Breast epithelium (tissue), 4 donors: ENCODE data around the gene TGM2. TPM values are rescaled to one million over a fixed set of nuclear protein-coding genes. Genes with fewer than 3 reads are reported as not detected.

Source experiments
- DNase-seq, 2 donors: peaks; one replicate each; pipeline ENCODE4 v3.0.0-alpha.2; 2019; ENCODE audit warnings: low spot score in 2 of 2
- H3K27ac ChIP-seq, 2 donors: fragments of 200-600 bp; sonication (generic) in 1 of 2; one replicate each; pipeline ENCODE4 v1.5.1; 2016 to 2019; ENCODE audit warnings: mild to moderate bottlenecking in 1 of 2
- H3K27me3 ChIP-seq, 2 donors: fragments of 200-600 bp; sonication (generic) in 1 of 2; one replicate each; pipeline versions ENCODE4 v1.5.1 to v1.6.0; 2017 to 2019; ENCODE audit warnings: control low read depth in 1 of 2, mild to moderate bottlenecking in 1 of 2
- H3K36me3 ChIP-seq: fragments of 200-600 bp; one replicate; pipeline ENCODE4 v1.5.1; 2019
- H3K4me1 ChIP-seq, 2 donors: fragments of 200-600 bp; sonication (generic); one replicate each; pipeline ENCODE4 v1.5.1; 2016 to 2019; ENCODE audit warnings: control low read depth in 1 of 2
- H3K4me3 ChIP-seq, 3 donors: fragments of 200-600 bp; sonication (generic); 1 replicate in 2 of 3; 2 replicates in 1 of 3; pipeline ENCODE4 v1.5.1; 2016 to 2019; ENCODE audit warnings: mild to moderate bottlenecking in 3 of 3, moderate library complexity in 2 of 3
- H3K9me3 ChIP-seq, 2 donors: fragments of 200-600 bp; sonication (generic) in 1 of 2; one replicate each; pipeline ENCODE4 v1.5.1; 2016 to 2019; ENCODE audit warnings: control low read depth in 1 of 2
- POLR2A ChIP-seq: fragments of 450-650 bp; IDR thresholded peaks from one replicate; pipeline ENCODE4 v1.6.1; 2016; ENCODE audit warnings: antibody characterized with exemption, mild to moderate bottlenecking, moderate library complexity
- POLR2AphosphoS5 ChIP-seq, 3 donors: sonication (generic); formaldehyde crosslinking; IDR thresholded peaks; one replicate each; pipeline ENCODE4 v1.6.1; 2017; ENCODE audit warnings: antibody characterized with exemption in 3 of 3
- intact Hi-C: fragments of 100-400 bp; cut with DNase I; formaldehyde crosslinking; loops from one replicate; pipeline ENCODE4 v1.15.1; 2023; ENCODE audit warnings: low total_unique reads
- total RNA-seq, 3 donors: library from RNA; depleted of rRNA; stranded (reverse); fragments of >200 nt; gene quantifications; one replicate each; pipeline ENCODE4 v1.1.0, GENCODE V29; 2016
- TF ChIP-seq, protein P1 (sequence below), 3 donors: fragments of 450-650 bp; IDR thresholded peaks; one replicate each; pipeline ENCODE4 v1.5.1; 2016 to 2017; ENCODE audit warnings: antibody characterized with exemption in 3 of 3, mild to moderate bottlenecking in 3 of 3, moderate library complexity in 3 of 3

TGM2 gene
- total RNA-seq, 3 donors from 2014 or later: 10.7 to 44.9 (median 15.2) TPM

DNA sequence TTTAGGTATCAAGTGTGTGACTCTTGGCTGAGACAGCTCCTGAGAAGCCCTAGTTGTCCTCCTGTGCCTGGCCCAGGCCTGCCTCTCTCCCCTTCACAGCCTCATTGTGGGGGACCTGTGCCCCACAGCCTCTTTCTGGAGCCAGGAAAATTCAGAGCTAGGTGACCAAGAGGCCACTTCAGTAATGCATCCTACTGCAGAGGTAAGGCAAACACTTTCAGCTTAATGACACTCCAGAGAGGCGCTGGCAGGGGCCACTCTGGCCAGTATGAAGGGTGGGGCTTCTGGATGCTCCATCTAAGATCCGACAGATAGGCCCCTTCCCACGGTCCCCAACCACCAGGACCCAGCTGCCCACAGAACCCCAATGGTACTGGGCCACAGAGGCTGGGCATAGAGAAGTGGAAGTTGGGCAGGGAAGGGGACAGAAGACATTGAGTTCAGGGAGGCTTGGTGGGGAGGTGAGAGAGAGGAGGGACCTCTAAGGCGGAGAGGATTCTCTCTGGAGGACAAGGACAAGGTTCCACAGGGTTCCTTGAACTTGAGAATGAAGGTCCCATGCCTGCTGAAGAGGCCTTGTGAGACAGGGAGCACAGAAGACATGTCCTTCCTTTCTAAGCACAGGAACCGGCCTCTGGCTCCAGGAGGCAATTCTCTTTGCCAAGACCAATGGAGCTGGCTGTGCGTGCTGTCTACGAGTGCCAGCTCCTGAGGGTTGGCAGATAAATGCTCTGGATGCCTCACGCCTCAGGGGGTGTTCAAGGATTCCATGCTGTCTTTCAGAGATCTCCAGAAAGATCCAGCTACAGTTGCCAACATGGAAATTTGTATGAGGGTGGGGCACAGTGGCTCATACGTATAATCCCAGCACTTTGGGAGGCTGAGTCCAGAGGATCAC lies 46.4 kb upstream of the TGM2 start:
- H3K27ac ChIP-seq: no peak overlapping the region
- TF ChIP-seq, protein P1, sequence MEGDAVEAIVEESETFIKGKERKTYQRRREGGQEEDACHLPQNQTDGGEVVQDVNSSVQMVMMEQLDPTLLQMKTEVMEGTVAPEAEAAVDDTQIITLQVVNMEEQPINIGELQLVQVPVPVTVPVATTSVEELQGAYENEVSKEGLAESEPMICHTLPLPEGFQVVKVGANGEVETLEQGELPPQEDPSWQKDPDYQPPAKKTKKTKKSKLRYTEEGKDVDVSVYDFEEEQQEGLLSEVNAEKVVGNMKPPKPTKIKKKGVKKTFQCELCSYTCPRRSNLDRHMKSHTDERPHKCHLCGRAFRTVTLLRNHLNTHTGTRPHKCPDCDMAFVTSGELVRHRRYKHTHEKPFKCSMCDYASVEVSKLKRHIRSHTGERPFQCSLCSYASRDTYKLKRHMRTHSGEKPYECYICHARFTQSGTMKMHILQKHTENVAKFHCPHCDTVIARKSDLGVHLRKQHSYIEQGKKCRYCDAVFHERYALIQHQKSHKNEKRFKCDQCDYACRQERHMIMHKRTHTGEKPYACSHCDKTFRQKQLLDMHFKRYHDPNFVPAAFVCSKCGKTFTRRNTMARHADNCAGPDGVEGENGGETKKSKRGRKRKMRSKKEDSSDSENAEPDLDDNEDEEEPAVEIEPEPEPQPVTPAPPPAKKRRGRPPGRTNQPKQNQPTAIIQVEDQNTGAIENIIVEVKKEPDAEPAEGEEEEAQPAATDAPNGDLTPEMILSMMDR (IDR thresholded peaks at IDR 0.05): no peak
- TF ChIP-seq POLR2A: no peak
- no peak for TF ChIP-seq POLR2AphosphoS5 (IDR thresholded peaks at IDR 0.05)
- no peak for DNase-seq
- H3K4me3 ChIP-seq: no peak overlapping the region
- no peaks in the 10 kb centered on the region for H3K9me3 ChIP-seq
- no peaks in the 10 kb centered on the region for H3K4me1 ChIP-seq
- no peaks in the 10 kb centered on the region for H3K27me3 ChIP-seq
- no peaks in the 10 kb centered on the region for H3K36me3 ChIP-seq
- intact Hi-C loops: no loop called here

- H3K27ac ChIP-seq: no peak overlapping the region
- H3K27me3 ChIP-seq: no peaks in the 10 kb centered on the region
- no peaks in the 10 kb centered on the region for H3K36me3 ChIP-seq
- TF ChIP-seq POLR2AphosphoS5 (IDR thresholded peaks at IDR 0.05) (no peak), POLR2A (no peak)
- TF ChIP-seq, protein P1 (IDR thresholded peaks at IDR 0.05): no peak
- H3K9me3 ChIP-seq: no peaks in the 10 kb centered on the region
- intact Hi-C loops: no loop called here
- no peak for DNase-seq
- H3K4me1 ChIP-seq: no peaks in the 10 kb centered on the region
- no peak overlapping the region for H3K4me3 ChIP-seq
Measured at GRCh38 chr20:38210741-38211140, 45.7 kb upstream of the TGM2 start.

DNA sequence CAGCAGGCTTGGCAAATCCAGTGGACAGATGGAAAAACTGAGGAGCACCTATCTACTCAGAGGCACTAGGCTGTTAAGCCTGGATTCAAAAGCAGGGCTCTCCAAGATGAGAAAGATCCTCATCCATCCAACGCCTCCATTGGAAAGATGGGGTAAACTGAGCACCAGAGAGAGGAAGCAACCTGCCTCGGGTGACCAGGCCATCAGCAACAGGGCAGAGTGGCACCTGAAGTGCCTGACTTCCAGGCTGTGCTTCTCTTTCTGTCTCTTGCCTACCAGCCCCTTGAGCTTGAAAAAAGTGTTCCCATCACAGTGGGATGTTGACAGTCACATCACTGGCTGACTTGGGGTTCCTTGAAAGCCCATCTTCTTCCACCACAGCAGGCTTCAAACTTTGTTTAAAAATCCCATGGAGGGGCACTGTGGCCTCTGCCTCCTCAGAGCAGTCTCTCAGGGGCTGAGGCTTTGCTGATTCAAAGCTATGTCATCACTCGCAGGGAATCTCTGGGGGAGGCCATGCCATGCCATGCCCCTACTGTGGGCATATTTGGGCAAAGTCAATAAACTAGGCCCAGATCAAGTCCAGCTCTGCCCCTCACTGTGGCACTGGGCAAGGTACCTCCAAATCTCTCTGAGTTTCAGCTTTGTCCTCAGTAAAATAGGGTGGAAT lies 44.8 kb upstream of the TGM2 start:
- Histone ChIP-seq H3K9me3 (no peaks in the 10 kb centered on the region), H3K4me1 (no peaks in the 10 kb centered on the region), H3K27ac (no peak overlapping the region), H3K36me3 (no peaks in the 10 kb centered on the region), H3K27me3 (no peaks in the 10 kb centered on the region), H3K4me3 (no peak overlapping the region)
- DNase-seq: no peak
- TF ChIP-seq, protein P1 (IDR thresholded peaks at IDR 0.05): no peak
- no peak for TF ChIP-seq POLR2A
- no peak for TF ChIP-seq POLR2AphosphoS5 (IDR thresholded peaks at IDR 0.05)
- intact Hi-C loops: no loop called here

DNA sequence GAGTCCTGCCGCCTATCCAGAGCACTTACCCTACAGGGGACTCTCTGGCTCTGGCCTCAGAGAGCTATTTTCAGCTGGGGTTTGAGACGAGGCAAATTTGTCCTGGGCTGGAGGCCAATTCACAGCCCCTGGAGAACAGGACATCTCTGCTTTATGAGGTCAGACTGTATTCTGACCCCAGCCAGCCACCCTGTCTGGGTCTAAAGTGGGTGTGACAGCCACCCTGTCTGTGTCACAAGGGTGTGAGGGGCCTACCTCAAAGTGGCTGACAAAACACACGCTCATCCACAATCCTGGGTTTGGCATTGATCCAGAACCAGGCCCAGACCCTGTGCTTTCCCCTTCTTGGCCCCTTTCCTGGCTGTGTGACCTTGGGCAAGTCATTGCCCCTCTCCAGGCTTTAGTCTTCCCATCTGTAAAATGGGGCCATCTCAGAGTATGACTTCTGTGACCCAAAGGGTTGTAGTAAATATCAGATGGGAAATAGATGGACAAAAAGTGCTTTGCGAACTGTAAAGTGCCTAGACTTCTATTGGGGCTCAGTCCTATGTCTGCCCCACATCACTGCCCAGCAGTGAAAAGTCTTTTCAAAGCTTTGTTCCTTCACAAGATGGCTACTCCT lies 44.1 kb upstream of the TGM2 start:
- no peak for DNase-seq
- H3K36me3 ChIP-seq: no peaks in the 10 kb centered on the region
- H3K4me1 ChIP-seq: no peaks in the 10 kb centered on the region
- no peaks in the 10 kb centered on the region for H3K27me3 ChIP-seq
- no peaks in the 10 kb centered on the region for H3K9me3 ChIP-seq
- no peak for TF ChIP-seq POLR2A
- no peak for TF ChIP-seq POLR2AphosphoS5 (IDR thresholded peaks at IDR 0.05)
- TF ChIP-seq, protein P1 (IDR thresholded peaks at IDR 0.05): no peak
- intact Hi-C loops: no loop called here
- H3K27ac ChIP-seq: no peak overlapping the region
- no peak overlapping the region for H3K4me3 ChIP-seq

GRCh38 chr20:38208523-38208922 lies 43.5 kb upstream of the TGM2 start:
- no peaks in the 10 kb centered on the region for H3K36me3 ChIP-seq
- no peak overlapping the region for H3K4me3 ChIP-seq
- TF ChIP-seq, protein P1 (IDR thresholded peaks at IDR 0.05): no peak
- TF ChIP-seq POLR2AphosphoS5 (IDR thresholded peaks at IDR 0.05): no peak
- no peak for TF ChIP-seq POLR2A
- H3K4me1 ChIP-seq: no peaks in the 10 kb centered on the region
- H3K27me3 ChIP-seq: no peaks in the 10 kb centered on the region
- intact Hi-C loops: no loop called here
- no peak for DNase-seq
- no peaks in the 10 kb centered on the region for H3K9me3 ChIP-seq
- H3K27ac ChIP-seq: no peak overlapping the region
